CD1c-positive myeloid dendritic cell (primary cell): ENCODE results near the gene ZNF804B.
A peak's percentile ranks its signal among the peaks of the same experiment; 100 is the strongest.

Experiments used
- DNase-seq: peaks from one replicate; pipeline ENCODE4 v3.0.0-alpha.2; 2016; ENCODE audit errors: extremely low spot score

ZNF804B gene

GRCh38 chr7:88967432-88967831 is 207.9 kb downstream of the ZNF804B start:
- no peak for DNase-seq

GRCh38 chr7:88969167-88969566 is 209.7 kb downstream of the ZNF804B start:
- no peak for DNase-seq

GRCh38 chr7:88985295-88985694 is 225.8 kb downstream of the ZNF804B start:
- no peak for DNase-seq

GRCh38 chr7:89001306-89001705 is 241.8 kb downstream of the ZNF804B start:
- DNase-seq = no peak

GRCh38 chr7:89002981-89003956 is 243.8 kb downstream of the ZNF804B start:
- no peak for DNase-seq

- DNase-seq = no peak
Observed at GRCh38 chr7:89012016-89012415, 252.5 kb downstream of the ZNF804B start.

- no peak for DNase-seq
Observed at GRCh38 chr7:89017695-89018094, 258.2 kb downstream of the ZNF804B start.

GRCh38 chr7:89021741-89022140 is 262.2 kb downstream of the ZNF804B start:
- no peak for DNase-seq

GRCh38 chr7:89023206-89023605 is 263.7 kb downstream of the ZNF804B start:
- DNase-seq = no peak

GRCh38 chr7:89023877-89024276 is 264.4 kb downstream of the ZNF804B start:
- DNase-seq = no peak

GRCh38 chr7:89027781-89028180 is 268.3 kb downstream of the ZNF804B start:
- no peak for DNase-seq

GRCh38 chr7:89028319-89028718 is 268.8 kb downstream of the ZNF804B start:
- DNase-seq = no peak

GRCh38 chr7:89029864-89030263 is 270.4 kb downstream of the ZNF804B start:
- no peak for DNase-seq

GRCh38 chr7:89041240-89041639 is 281.7 kb downstream of the ZNF804B start:
- no peak for DNase-seq

- DNase-seq = no peak
Observed at GRCh38 chr7:89042940-89043339, 283.4 kb downstream of the ZNF804B start.

- DNase-seq = no peak
Observed at GRCh38 chr7:89049043-89049442, 289.5 kb downstream of the ZNF804B start.

GRCh38 chr7:89053130-89053529 is 293.6 kb downstream of the ZNF804B start:
- DNase-seq = no peak

GRCh38 chr7:89054361-89054760 is 294.9 kb downstream of the ZNF804B start:
- DNase-seq = no peak

GRCh38 chr7:89060234-89060633 is 300.7 kb downstream of the ZNF804B start:
- DNase-seq = no peak

- no peak for DNase-seq
Observed at GRCh38 chr7:89064831-89065230, 305.3 kb downstream of the ZNF804B start.

- DNase-seq = no peak
Observed at GRCh38 chr7:89067048-89067447, 307.5 kb downstream of the ZNF804B start.

- DNase-seq = no peak
Observed at GRCh38 chr7:89072081-89072480, 312.6 kb downstream of the ZNF804B start.

- DNase-seq = peak; percentile 2
Observed at GRCh38 chr7:89073776-89074175, 314.3 kb downstream of the ZNF804B start.

- DNase-seq = no peak
Observed at GRCh38 chr7:89077992-89078391, 318.5 kb downstream of the ZNF804B start.
